NCI-H2196 treated with DMSO at 0.1 percent for 48 hours (cell line): Measurements from ENCODE around the gene RNASET2.
"Not testable (repeated sequence)": the region's sequence is repeated elsewhere in the genome, so short reads cannot be mapped to it uniquely, and the experiment has no call there.

Experiments
- DNase-seq: peaks from one replicate; lab custom pipeline; 2025; ENCODE audit not compliant: unreplicated experiment; lab: John Stamatoyannopoulos, UW

RNASET2 gene

DNA sequence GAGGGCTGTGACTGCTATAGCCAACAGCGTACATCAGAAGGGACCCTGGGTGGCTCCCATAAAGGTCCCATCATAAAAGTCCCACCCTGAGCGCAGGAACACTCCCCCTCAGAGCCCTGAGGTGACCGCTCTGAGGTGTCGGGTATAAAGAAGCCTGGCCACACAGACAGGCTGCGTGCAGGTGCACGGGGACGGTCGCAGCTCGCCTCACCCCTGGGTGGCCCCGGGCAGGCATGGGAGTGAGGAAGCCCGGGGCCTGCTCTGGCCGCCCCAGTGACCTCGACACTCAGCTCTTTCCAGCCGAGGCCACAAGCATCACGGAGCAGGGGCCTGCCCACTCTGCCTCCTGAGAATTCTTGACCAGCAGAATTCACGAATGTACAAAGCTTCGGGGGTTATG is 14.4 kb upstream of the RNASET2 start:
- no peak for DNase-seq

DNA sequence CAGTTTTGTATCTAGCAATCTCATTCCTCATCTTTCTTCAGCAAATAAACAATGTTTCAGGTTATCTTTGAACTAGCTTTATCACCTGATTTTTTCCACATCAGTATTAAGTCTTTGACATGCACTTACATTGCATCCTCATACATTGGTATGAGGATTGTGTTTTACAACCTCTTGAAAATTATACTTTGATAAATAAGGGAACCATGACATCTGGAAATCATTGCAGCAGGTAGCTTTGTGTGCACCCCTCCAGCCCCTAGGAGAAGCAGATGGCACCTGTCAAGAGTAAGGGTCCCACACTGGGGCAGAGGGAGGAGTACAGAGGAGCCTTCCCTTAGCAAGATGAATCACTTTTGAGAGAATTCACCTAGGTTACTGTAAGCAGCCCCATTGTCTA is 13.7 kb upstream of the RNASET2 start:
- no peak for DNase-seq

DNA sequence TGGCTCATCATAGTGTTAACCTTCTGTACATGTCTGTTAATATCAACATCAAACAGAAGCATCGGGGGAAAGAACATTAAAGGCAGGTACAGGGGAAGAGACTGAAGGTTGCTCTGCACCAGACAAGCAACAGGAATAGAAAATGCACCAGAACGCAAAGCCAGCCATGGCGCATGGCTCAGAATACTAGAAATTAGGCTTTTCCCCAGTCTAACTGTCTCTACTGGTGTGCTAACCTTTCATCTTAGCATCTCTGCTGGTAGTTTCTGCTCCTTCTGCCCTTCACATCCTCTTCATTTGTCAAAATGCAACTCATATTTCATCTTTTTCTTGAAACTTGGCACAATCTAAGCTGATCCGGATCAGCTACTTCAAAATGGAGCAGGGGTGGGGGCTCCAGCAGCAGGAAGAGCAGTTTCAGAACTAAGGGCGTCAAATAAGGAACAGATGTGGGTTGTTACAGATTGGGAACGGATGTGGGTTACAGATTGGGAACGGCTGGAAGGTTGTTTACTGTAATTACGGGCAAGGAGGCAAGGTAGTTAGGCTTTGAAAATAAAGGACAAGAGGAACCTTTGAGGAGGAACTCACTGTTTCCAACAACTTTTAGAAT is 13.1 kb upstream of the RNASET2 start:
- DNase-seq, result no peak

DNA sequence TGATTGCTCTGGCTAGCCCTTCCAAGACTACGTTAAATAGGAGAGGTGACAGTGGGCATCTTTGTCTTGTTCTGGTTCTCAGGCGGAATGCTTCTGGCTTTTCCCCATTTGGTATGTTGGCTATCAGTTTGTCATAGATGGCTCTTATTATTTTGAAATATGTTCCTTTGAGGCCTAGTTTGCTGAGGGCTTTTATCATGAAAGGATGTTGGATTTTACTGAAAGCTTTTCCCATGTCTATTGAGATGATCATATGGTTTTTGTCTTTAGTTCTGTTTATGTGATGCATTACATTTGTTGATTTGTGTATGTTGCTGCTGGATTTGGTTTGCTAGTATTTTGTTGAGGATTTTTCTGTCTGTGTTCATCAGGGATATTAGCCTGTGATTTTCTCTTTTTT is 9.9 kb upstream of the RNASET2 start:
- DNase-seq, result no peak

DNA sequence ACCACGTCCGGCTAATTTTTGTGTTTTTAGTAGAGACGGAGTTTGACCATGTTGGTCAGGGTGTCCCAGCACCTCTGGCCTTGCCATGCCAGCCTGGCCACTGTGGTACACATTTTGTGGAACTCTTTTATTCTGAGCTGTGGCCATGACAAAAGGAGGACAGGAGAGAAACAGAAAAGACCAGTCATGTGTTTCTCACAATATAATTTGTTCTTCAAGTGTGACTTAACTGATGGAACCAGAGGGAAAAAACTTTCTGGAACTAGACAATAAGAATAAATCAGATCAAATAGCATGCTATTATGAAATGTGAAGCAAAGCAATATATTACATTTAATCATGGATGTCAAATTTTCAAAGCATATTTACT is 4.2 kb upstream of the RNASET2 start:
- DNase-seq, result no peak

DNA sequence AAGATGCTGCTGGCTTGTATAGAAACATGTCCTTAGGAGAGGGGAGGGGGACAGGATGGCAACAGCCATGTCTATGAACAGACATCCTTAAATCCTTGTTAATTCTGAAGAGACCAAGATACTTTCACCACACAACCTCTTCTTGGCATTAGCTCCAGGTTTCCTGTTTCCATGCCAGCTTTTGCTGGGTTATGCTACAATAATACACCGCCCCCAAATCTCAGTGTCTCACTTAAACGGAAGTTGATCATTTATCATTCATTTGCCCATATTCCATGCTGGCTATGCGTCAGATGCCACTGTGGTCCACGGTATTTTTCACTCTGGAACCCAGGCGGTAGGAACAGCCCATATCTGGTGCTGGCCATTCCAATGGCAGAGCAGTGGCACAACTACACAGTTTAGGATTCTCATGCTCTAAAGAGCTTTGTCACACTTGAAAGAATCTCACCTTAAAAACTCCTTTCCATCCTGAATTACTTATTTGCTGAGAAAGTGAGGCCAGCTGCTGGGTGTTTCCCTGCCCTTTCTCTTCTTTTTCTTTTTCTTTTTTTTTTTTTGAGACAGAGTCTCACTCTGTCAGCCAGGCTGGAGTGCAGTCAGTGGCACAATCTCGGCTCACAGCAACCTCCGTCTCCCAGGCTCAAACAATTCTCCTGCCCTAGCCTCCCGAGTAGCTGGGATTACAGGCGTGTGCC is 3.7 kb upstream of the RNASET2 start:
- DNase-seq, result no peak

DNA sequence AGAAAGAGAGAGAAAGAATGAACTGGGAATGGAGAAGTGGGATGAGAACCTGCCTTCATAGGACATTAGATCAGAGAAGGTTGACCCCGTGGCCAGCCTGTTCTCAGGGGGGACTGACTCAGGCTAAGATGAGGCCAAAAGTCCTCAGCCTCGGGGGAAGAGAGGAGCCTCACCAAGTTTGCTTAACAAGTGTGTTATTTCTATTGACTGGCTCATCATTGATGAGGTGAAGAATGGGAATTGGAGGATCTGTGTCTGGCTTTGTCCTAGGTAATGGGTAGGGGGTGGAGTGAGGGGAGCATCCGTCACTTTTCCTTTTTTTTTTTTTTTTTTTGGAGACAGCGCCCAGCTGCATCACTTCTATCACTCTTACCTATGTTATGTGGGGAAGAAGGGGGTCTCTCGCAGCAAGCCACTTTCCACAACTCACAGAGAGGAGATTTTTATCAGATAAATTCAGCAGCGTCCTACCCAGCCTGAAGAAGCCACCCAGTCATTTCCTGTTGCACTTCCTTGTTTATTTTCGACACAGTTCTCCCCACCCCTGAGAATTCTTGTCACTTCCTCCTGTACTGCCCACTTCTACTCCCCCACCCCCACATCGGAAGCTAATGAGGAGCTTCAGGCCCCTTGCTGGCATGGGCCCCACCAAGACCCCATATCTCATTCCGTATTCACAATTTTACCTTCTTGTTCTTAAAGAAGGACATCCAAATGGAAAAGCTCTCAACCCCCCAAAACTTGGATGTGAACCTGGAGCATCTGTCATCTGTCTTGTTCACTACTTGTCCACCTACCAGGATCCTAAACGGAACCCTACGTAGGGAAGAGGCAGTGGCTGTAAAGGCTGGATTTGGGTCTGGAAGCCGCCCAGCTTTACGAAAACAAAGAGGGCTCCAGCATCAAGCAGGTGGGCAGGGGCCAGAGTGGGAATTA is 2.8 kb upstream of the RNASET2 start:
- no peak for DNase-seq

DNA sequence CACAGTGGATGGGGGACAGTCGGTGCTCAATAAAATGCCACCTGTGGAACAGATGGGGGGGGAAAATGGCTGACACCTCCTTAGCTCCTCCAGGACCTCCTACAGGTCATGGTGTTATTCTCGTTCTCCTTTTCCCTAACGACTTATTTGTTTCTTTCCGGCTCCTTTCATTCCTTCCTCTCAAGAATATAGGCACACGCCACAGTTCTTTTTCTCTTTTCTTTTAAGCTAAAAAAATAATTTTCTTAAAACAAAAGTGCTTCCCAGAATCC is 1.4 kb upstream of the RNASET2 start:
- no peak for DNase-seq

DNA sequence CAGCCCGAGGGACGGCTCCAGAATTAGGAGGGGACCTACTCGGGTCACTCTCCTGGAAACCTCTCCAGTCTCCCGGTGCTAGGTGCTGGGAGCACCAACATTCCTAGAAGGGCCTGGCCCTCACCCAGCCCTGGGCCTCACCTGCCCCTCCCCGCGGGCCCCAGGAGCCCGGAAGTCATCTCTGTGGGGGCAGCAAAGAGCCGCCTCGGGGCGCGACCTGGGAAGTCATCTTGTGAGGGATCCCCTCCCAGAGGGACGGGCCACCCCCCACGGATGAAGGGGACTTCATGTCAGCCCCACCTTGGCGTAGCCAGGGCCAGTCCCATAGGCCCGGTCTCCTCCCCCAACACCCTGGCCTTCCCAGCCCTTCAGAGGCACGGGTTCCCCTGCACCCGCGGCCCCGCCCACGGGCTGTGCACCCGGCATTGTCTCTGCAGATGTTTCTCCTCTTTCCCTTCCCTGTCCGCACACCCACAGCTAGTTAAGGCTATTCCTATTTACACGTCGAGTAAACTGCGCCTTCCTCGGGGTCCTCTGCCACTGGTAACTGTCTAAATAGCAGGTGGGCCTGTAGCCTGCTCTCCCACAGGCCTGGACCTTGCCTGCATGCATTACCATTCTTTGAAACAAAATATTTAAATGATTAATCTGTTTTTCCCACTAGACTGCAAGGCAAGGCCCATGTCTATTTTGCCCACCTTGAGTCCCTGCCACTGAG is 896 bp upstream of the RNASET2 start:
- no peak for DNase-seq

DNA sequence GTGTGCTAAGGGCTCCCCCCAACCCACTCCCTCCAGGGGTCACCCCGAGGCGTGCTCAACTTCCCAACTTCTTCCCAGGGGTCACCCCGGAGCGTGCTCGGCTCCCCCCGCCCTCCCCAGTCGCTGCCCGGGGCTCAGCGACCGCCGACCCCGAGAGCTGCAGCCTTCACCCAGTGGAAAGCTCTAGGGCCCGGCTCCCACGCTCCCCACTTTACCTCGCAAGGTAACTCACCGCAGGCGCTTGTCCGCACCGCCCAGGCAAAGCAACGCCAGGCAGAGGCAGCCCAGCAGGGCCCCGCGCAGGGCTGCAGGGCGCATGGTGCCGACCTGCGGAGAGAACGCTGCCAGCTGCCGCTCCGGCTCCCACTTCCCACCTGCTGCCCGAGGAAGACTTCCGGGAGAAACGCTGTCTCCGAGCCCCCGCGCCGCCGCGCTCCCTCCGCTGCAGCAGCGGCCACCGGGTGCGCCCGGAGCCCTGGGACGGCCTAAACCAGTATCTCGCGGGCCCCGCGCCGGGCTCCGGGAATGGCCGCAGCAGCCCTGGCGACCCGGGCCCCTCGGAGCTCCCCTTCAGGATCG is 396 bp downstream of the RNASET2 start:
- DNase-seq, result no peak

DNA sequence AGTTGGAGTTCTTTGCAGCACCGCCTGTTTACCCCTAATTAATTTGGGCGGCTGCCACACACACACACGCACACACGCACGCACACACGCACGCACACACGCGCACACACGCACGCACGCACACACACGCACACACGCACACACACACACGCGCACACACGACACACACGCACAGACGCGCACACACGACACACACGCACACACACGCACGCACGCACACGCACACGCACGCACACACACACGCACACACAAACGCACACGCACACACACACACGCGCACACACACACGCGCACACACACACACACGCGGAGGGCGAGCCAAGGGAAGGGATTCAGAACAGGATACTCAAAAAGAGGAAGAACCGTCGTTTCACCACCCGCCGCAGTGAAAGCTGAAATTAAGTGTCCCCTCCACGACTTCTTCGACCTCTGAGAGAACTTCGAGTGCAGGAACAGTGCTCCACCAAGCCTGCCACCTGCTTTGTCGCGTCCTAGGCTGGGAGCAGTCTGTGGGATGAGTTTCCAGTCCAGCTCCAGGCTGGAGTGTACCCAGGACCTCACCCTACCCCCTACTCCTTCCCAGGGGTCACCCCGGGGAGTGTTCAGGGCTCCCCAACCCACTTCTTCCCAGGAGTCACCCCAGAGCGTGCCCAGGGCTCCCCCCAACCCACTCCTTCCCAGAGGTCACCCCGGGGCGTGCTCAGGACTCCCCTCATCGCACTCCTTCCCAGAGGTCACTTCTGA is 1.1 kb downstream of the RNASET2 start:
- DNase-seq, result no peak

DNA sequence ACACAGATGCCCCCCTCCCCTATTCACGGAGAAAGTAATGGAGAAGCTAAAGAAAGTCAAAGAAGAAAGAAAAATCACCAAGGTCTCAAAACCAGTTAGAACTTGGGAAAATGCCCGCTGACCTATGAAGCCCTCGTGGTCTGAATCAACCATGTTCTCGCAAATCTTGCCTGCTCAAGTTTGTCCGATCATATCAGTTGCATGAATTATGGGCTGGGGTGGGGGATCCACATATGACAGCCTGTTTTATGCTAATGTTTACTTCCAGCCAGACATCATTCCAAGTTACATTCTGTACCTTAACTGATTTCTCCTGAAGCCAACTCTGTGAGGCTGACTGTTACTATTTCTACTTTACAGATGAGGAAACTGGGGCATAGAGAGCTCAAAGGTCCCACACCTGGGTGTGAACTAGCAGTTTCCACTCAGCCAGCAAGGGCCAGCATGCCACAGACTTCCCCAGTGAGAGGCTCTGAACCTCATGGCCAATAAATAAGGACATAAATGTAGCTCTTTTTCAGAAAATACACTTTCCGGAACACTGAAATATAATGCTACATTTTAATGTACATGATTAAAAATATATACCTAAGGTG is 2.1 kb downstream of the RNASET2 start:
- no peak for DNase-seq

DNA sequence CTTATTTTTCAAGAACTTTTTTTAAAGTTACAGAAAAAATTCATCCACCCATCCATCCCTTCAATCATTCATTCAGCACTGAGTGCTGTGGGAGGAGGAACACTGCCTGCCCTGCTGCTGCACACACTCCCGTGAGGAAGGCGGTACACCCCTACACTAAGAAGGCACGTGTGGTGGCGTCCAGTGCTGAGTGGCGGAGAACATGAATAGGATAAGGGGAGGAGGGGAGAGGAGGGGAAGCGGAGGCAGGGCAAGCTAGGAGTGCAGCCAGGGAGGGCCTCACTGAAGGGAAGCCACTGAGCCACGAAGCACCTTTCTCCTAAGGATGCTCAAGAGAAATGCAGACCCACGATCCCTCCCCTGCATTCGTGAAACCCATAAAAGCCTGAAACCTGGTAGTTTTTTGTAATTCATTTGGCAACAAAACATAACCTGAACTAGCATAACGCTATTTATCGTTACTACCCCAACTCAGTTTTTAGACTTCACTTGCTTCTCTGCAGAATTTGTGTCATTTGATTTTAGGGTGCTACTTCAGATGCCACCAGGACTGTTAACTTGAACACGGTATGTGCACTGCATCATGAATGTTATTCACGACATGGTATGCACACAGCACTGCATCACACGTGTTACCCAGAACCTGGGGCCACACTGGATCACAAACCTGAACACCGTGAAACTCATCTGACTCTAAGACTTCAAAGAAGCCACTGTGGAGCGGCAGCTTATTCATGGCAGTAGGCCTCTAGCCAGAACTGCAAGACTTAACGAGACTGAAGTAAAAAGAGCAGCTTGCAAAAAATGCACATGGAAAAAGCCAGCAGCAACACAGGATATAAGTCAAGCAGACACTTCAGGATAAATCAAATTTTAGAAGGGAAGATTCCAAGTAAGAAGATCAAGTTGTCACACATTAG is 3.5 kb downstream of the RNASET2 start:
- no peak for DNase-seq

DNA sequence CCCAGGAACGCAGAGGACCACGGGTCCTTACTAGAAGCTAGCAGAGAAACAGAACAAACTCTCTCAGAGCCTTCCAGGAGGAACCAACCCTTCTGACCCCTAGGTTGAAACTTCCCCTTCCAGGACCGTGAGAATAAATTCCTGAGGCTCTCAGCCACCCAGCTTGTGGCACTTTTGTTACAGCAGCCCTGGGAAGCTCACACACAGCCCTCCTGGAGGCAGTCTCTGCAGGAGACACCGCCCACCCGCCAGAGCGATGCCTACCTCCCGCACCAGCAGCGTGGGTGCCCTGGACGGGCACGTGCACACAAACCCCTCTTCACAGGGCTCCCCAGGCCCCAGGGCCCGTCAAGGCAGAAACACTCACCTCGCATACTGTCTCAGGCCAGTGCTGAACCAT is 4.2 kb downstream of the RNASET2 start:
- no peak for DNase-seq

DNA sequence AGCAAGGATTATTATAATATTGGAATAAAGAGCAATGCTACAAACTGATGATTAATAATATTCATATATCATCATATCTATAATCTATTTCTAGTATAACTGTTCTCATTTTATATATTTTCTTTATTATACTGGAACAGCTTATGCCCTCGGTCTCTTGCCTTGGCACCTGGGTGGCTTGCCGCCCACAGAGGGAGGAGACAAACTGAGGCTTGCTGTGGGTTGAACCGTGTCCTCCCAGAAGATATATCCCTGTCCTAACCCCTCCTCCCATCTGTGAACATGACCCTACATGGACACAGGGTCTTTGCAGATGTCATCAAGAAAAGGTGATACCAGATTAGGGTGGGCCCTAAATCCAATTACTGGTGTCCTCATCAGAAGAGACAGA is 4.7 kb downstream of the RNASET2 start:
- DNase-seq, result no peak

DNA sequence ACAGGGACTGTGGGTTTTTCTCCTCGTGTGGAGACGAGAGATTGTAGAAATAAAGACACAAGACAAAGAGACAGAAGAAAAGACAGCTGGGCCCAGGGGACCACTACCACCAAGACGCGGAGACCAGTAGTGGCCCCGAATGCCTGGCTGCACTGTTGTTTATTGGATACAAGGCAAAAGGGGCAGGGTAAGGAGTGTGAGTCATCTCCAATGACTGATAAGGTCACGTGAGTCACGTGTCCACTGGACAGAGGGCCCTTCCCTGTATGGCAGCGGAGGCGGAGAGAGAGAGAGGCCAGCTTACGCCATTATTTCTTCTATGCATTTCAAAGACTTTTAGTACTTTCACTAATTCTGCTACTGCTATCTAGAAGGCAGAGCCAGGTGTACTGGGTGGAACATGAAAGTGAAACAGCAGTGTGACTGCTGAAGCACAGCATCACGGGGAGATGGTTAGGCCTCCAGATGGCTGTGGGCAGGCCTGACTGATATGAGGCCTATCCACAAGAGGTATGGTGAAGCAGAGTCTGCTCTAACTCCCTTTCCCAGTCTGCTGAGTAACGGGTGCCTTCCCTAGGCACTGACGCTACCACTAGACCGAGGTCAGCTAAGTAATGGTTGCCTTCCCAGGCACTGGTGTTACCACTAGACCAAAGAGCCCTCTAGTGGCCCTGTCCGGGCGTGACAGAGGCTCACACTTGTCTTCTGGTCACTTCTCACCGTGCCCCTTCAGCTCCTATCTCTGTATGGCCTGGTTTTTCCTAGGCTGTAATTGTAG is 5.3 kb downstream of the RNASET2 start:
- not testable (repeated sequence) for DNase-seq

DNA sequence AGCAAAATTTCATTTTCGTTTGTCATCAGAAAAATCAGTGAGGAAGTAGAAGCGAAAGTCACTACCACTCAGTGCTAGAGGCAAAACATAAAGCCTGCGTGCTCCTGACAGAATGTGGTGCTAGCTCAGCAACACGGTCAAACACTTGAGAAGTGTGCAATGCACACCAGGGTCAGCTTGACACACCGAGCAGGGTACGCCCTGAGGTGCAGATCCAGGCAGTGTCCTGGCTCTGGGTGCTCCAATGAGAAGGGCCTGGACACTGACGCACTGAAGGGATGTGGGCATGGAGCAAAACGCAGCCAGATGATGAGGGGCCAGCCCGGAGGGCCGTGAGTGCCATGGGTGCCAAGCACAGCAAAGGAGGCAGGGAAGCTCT is 5.9 kb downstream of the RNASET2 start:
- no peak for DNase-seq
